Epithelial cell of proximal tubule (primary cell): Measurements from ENCODE around the gene HHATL. TPM values are rescaled to one million over a fixed set of nuclear protein-coding genes. Genes with fewer than 3 reads are reported as not detected.

Experiments used
- DNase-seq: peaks from one replicate; pipeline ENCODE4 v3.0.0-alpha.2; 2011; ENCODE audit warnings: low read depth
- H3K4me3 ChIP-seq: 2 replicates; pipeline ENCODE4 v1.5.1; 2011; ENCODE audit warnings: low read depth, mild to moderate bottlenecking, low read length
- CTCF ChIP-seq: conservative IDR thresholded peaks from 2 replicates; pipeline ENCODE4 v1.5.1; 2012; ENCODE audit warnings: low read depth, mild to moderate bottlenecking, low read length
- total RNA-seq: library from RNA; depleted of rRNA; stranded (reverse); fragments of >200 nt; gene quantifications from 2 replicates; pipeline ENCODE4 v1.2.3, GENCODE V29; 2015

Gene HHATL
- total RNA-seq, 1 donor from 2014 or later = not detected

DNA sequence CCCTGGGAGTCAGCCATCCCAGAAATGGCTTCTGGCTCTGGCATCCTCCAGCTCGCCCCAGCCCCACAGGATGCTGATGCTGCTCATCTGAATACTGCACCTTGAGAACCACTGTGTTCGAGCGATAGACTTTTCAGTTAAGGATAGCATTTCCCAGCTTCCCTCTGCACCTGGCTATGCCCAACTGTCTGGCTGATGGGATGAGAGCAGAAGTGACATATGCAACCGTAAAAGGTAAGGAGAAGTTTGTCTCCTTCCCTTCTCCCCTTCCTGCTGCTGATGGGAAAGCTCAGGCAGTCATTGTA lies 9.7 kb upstream of the HHATL start:
- no peak overlapping the region for H3K4me3 ChIP-seq
- no peak for TF ChIP-seq CTCF
- no peak for DNase-seq

- DNase-seq = no peak
- TF ChIP-seq CTCF = no peak
These were observed 9.1 kb upstream of the HHATL start for GRCh38 chr3:42711491-42712343.

GRCh38 chr3:42710323-42711021 lies 7.9 kb upstream of the HHATL start:
- TF ChIP-seq CTCF = no peak
- no peak overlapping the region for H3K4me3 ChIP-seq
- no peak for DNase-seq

More at GRCh38 chr3:42711491-42712343, 9.1 kb upstream of the HHATL start:
- no peak overlapping the region for H3K4me3 ChIP-seq

- no peak for DNase-seq
- H3K4me3 ChIP-seq = no peak overlapping the region
- no peak for TF ChIP-seq CTCF
These were observed 7.0 kb upstream of the HHATL start for GRCh38 chr3:42709621-42710020.

DNA sequence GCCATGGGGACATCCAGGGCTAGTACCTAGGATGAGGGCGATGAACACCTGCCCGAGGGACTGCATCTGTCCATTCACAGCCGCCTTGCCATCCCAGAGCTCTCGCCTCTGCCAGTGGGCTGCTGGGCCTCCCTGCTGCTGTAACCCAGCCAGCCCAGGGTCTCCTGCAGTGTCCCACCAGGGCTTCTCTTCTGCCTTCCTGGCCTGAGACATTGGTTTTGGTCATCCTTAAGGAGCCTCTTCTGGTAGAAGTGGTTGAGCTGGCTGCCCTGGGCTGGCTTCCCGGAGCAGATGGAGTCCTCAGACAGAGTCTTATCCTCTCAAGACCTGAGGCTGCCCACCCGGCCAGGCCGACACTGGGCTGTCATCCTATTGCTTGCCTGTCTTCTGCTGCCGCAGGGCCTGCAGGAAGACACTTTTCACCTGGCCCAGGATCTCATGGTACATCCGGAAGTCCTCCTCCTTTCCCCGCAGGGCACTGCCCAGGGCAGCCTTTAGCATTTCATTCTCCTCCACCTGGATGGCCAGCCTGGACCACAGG lies 6.1 kb upstream of the HHATL start:
- H3K4me3 ChIP-seq = no peak overlapping the region
- TF ChIP-seq CTCF = no peak
- no peak for DNase-seq

GRCh38 chr3:42707620-42708355 lies 5.2 kb upstream of the HHATL start:
- no peak for TF ChIP-seq CTCF
- H3K4me3 ChIP-seq = no peak overlapping the region
- no peak for DNase-seq
